HAP-1 (cell line): ENCODE measurements around the gene PLAAT1.
A peak's percentile ranks its signal among the peaks of the same experiment; 100 is the strongest.

Experiments
- DNase-seq, 2 experiments: peaks; one replicate each; pipeline ENCODE4 v3.0.0-alpha.2; 2016 to 2020; ENCODE audit warnings: low spot score in 2 of 2
- H3K27me3 ChIP-seq: fragments of 250-450 bp; sonication (Bioruptor Pico); 2 replicates; pipeline ENCODE4 v1.5.1; 2020; ENCODE audit warnings: low read depth, mild to moderate bottlenecking, moderate library complexity
- H3K36me3 ChIP-seq: fragments of 250-450 bp; sonication (Bioruptor Pico); replicated peaks from 2 replicates; pipeline ENCODE4 v1.5.1; 2020; ENCODE audit warnings: mild to moderate bottlenecking
- H3K4me1 ChIP-seq: fragments of 250-450 bp; sonication (Bioruptor Pico); 2 replicates; pipeline ENCODE4 v1.5.1; 2020; ENCODE audit warnings: mild to moderate bottlenecking
- H3K4me3 ChIP-seq: fragments of 250-450 bp; sonication (Bioruptor Pico); 2 replicates; pipeline ENCODE4 v1.5.1; 2020; ENCODE audit warnings: mild to moderate bottlenecking, moderate library complexity
- H3K9me3 ChIP-seq: fragments of 250-450 bp; sonication (Bioruptor Pico); 2 replicates; pipeline ENCODE4 v1.5.1; 2020; ENCODE audit warnings: mild to moderate bottlenecking, moderate library complexity
- in situ Hi-C: fragments of 300-500 bp; cut with MboI; formaldehyde crosslinking; loops from 3 replicates; pipeline ENCODE4 v1.14.3; 2020; ENCODE audit warnings: low sequenced_read_pairs, inconsistent platforms, mixed read lengths

Gene PLAAT1

GRCh38 chr3:193231201-193231600, 9.8 kb upstream of the PLAAT1 start:
- in situ Hi-C loops = no loop called here
- H3K4me3 ChIP-seq = no peak overlapping the region
- peaks cover 4% of the 10 kb centered on the region; the same call in 1 of the 2 replicates for H3K27me3 ChIP-seq
- no peaks in the 10 kb centered on the region for H3K9me3 ChIP-seq
- no peaks in the 10 kb centered on the region for H3K36me3 ChIP-seq
- DNase-seq = no peak
- H3K4me1 ChIP-seq = peaks cover 16% of the 10 kb centered on the region

GRCh38 chr3:193236599-193236998, 4.4 kb upstream of the PLAAT1 start:
- Histone ChIP-seq H3K4me3 (no peak overlapping the region), H3K27me3 (no peaks in the 10 kb centered on the region), H3K9me3 (no peaks in the 10 kb centered on the region), H3K4me1 (peaks cover 18% of the 10 kb centered on the region), H3K36me3 (no peaks in the 10 kb centered on the region)
- in situ Hi-C loops = no loop called here
- no peak for DNase-seq

- DNase-seq = no peak
- Histone ChIP-seq H3K4me3 (no peak overlapping the region), H3K36me3 (no peaks in the 10 kb centered on the region), H3K27me3 (no peaks in the 10 kb centered on the region), H3K9me3 (no peaks in the 10 kb centered on the region), H3K4me1 (peaks cover 20% of the 10 kb centered on the region)
- in situ Hi-C loops = no loop called here
Measured at GRCh38 chr3:193237030-193237429, 4.0 kb upstream of the PLAAT1 start.

- Histone ChIP-seq H3K27me3 (no peaks in the 10 kb centered on the region), H3K9me3 (no peaks in the 10 kb centered on the region), H3K36me3 (no peaks in the 10 kb centered on the region), H3K4me3 (peak overlapping the region; percentile 38), H3K4me1 (peaks cover 30% of the 10 kb centered on the region)
- peak in 1 of 2 experiments; percentile 56 for DNase-seq
- in situ Hi-C loops = no loop called here
Measured at GRCh38 chr3:193240436-193240849, 579 bp upstream of the PLAAT1 start.

GRCh38 chr3:193241716-193242115, 694 bp downstream of the PLAAT1 start:
- Histone ChIP-seq H3K4me1 (peaks cover 30% of the 10 kb centered on the region), H3K36me3 (no peaks in the 10 kb centered on the region), H3K27me3 (no peaks in the 10 kb centered on the region), H3K9me3 (no peaks in the 10 kb centered on the region), H3K4me3 (peak overlapping the region; percentile 39)
- in situ Hi-C loops = no loop called here
- peak in 1 of 2 experiments; percentile 31 for DNase-seq

GRCh38 chr3:193243571-193243970, 2.5 kb downstream of the PLAAT1 start:
- H3K4me1 ChIP-seq = peaks cover 26% of the 10 kb centered on the region
- no peaks in the 10 kb centered on the region; the same call in 1 of the 2 replicates for H3K9me3 ChIP-seq
- DNase-seq = no peak
- H3K27me3 ChIP-seq = no peaks in the 10 kb centered on the region
- no peak overlapping the region for H3K4me3 ChIP-seq
- in situ Hi-C loops = no loop called here
- no peaks in the 10 kb centered on the region for H3K36me3 ChIP-seq

GRCh38 chr3:193248848-193249468, 7.9 kb downstream of the PLAAT1 start:
- no peaks in the 10 kb centered on the region for H3K27me3 ChIP-seq
- no peak overlapping the region for H3K4me3 ChIP-seq
- no peaks in the 10 kb centered on the region; the same call in none of the 2 replicates for H3K9me3 ChIP-seq
- in situ Hi-C loops = no loop called here
- H3K4me1 ChIP-seq = peaks cover under 1% of the 10 kb centered on the region
- H3K36me3 ChIP-seq = no peaks in the 10 kb centered on the region
- DNase-seq = no peak

- no peaks in the 10 kb centered on the region for H3K27me3 ChIP-seq
- H3K4me1 ChIP-seq = peaks cover 4% of the 10 kb centered on the region; the same call in 1 of the 2 replicates
- H3K9me3 ChIP-seq = no peaks in the 10 kb centered on the region; the same call in none of the 2 replicates
- DNase-seq = no peak
- H3K4me3 ChIP-seq = no peak overlapping the region
- H3K36me3 ChIP-seq = no peaks in the 10 kb centered on the region
- in situ Hi-C loops = no loop called here
Measured at GRCh38 chr3:193250492-193250891, 9.5 kb downstream of the PLAAT1 start.

GRCh38 chr3:193253986-193254660, 13.1 kb downstream of the PLAAT1 start:
- in situ Hi-C loops = no loop called here
- H3K9me3 ChIP-seq = no peaks in the 10 kb centered on the region; the same call in 1 of the 2 replicates
- no peaks in the 10 kb centered on the region; the same call in 1 of the 2 replicates for H3K36me3 ChIP-seq
- H3K4me1 ChIP-seq = peaks cover 4% of the 10 kb centered on the region; the same call in 1 of the 2 replicates
- DNase-seq = no peak
- no peak overlapping the region for H3K4me3 ChIP-seq
- H3K27me3 ChIP-seq = no peaks in the 10 kb centered on the region

GRCh38 chr3:193261970-193262369, 20.9 kb downstream of the PLAAT1 start:
- no peaks in the 10 kb centered on the region for H3K36me3 ChIP-seq
- no peaks in the 10 kb centered on the region; the same call in none of the 2 replicates for H3K4me1 ChIP-seq
- no peaks in the 10 kb centered on the region for H3K9me3 ChIP-seq
- H3K27me3 ChIP-seq = no peaks in the 10 kb centered on the region
- no peak for DNase-seq
- H3K4me3 ChIP-seq = no peak overlapping the region
- in situ Hi-C loops = no loop called here

GRCh38 chr3:193262707-193263106, 21.7 kb downstream of the PLAAT1 start:
- Histone ChIP-seq H3K9me3 (no peaks in the 10 kb centered on the region), H3K36me3 (peaks cover 4% of the 10 kb centered on the region; the same call in 1 of the 2 replicates), H3K4me1 (no peaks in the 10 kb centered on the region; the same call in none of the 2 replicates), H3K4me3 (no peak overlapping the region), H3K27me3 (no peaks in the 10 kb centered on the region)
- DNase-seq = no peak
- in situ Hi-C loops = no loop called here

- no peaks in the 10 kb centered on the region for H3K4me1 ChIP-seq
- in situ Hi-C loops = no loop called here
- H3K4me3 ChIP-seq = no peak overlapping the region
- no peaks in the 10 kb centered on the region for H3K9me3 ChIP-seq
- no peaks in the 10 kb centered on the region for H3K27me3 ChIP-seq
- DNase-seq = no peak
- H3K36me3 ChIP-seq = peaks cover 4% of the 10 kb centered on the region; the same call in 1 of the 2 replicates
Measured at GRCh38 chr3:193269343-193270028, 28.5 kb downstream of the PLAAT1 start.

- in situ Hi-C loops = no loop called here
- H3K27me3 ChIP-seq = no peaks in the 10 kb centered on the region
- DNase-seq = no peak
- H3K9me3 ChIP-seq = no peaks in the 10 kb centered on the region
- H3K4me3 ChIP-seq = no peak overlapping the region
- no peaks in the 10 kb centered on the region for H3K4me1 ChIP-seq
- H3K36me3 ChIP-seq = peaks cover 4% of the 10 kb centered on the region; the same call in 1 of the 2 replicates
Measured at GRCh38 chr3:193270451-193270850, 29.4 kb downstream of the PLAAT1 start.
